Cardiac fibroblast (primary cell): Measurements from ENCODE around the gene LAP3.

ENCODE experiments used
- DNase-seq, 2 donors: peaks; one replicate each; pipeline versions ENCODE4 v3.0.0 to v3.0.0-alpha.2; 2010; ENCODE audit warnings: low read depth in 2 of 2
- H3K4me3 ChIP-seq, 2 donors: replicated peaks in 1 of 2; 1 replicate in 1 of 2; 2 replicates in 1 of 2; pipeline ENCODE4 v1.5.1; 2011; ENCODE audit warnings: low read depth in 2 of 2, low read length in 2 of 2, mild to moderate bottlenecking in 2 of 2, moderate library complexity in 1 of 2
- TF ChIP-seq, protein P1 (sequence below): IDR thresholded peaks from one replicate; pipeline ENCODE4 v1.5.1; 2011; ENCODE audit warnings: low read depth, mild to moderate bottlenecking, low read length, inconsistent platforms

Gene LAP3

DNA sequence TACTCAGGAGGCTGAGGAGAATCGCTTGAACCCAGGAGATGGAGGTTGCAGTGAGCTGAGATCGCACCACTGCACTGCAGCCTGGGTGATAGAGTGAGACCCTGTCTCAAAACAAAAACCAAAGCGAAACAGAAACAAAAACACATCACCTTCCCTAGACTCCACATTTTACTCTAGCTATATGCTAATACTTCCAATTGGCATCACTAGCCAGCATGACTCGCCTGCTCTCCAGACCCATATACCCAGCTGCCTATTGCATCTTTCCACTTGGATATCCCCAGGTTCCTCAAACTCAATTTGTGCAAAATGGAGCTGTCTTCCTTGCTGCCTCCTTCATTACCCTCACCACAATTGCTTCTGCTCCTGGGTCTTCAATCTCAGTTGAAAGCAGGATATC is 22.4 kb upstream of the LAP3 start:
- TF ChIP-seq, protein P1, sequence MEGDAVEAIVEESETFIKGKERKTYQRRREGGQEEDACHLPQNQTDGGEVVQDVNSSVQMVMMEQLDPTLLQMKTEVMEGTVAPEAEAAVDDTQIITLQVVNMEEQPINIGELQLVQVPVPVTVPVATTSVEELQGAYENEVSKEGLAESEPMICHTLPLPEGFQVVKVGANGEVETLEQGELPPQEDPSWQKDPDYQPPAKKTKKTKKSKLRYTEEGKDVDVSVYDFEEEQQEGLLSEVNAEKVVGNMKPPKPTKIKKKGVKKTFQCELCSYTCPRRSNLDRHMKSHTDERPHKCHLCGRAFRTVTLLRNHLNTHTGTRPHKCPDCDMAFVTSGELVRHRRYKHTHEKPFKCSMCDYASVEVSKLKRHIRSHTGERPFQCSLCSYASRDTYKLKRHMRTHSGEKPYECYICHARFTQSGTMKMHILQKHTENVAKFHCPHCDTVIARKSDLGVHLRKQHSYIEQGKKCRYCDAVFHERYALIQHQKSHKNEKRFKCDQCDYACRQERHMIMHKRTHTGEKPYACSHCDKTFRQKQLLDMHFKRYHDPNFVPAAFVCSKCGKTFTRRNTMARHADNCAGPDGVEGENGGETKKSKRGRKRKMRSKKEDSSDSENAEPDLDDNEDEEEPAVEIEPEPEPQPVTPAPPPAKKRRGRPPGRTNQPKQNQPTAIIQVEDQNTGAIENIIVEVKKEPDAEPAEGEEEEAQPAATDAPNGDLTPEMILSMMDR = no peak
- no peak overlapping the region for H3K4me3 ChIP-seq
- DNase-seq = no peak

DNA sequence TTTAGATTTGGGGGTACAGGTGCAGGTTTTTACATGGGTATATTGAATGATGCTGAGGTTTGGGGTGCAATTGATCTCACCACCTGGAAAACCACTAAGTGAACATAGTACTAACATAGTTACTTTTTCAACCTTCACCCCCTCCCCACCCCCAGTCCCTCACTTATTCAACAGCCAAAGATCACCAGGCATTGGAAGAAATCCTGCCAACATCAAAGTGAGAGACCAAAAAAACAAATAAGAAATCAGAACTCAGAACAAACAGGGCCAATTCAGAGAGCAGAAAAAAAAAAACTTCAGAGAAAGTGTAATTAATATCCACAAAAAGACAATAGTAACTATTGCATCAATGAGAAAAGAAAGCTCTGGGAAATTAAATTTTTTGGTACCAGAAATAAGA is 20.5 kb upstream of the LAP3 start:
- DNase-seq = no peak
- no peak overlapping the region for H3K4me3 ChIP-seq
- TF ChIP-seq, protein P1 = no peak

DNA sequence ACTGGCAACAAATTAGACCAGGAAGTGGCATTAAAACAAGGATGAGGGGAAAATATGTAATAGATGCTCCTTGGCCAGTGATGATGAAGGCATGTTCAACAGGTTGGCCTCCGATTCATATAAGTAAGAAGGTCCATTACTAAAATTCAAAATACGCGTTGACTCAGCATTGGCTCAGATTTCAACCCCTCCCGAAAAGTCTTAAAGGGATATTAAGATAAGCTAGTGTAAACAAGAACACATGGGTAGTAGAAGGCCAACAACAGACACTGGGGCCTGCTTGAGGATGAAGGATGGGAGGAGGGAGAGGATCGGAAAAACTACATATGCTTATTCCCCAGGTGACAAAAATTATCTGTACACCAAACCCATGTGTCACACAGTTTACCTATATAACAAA is 19.1 kb upstream of the LAP3 start:
- DNase-seq = peak in 1 of 2 donors; percentile 18
- TF ChIP-seq, protein P1 = no peak
- H3K4me3 ChIP-seq = no peak overlapping the region

DNA sequence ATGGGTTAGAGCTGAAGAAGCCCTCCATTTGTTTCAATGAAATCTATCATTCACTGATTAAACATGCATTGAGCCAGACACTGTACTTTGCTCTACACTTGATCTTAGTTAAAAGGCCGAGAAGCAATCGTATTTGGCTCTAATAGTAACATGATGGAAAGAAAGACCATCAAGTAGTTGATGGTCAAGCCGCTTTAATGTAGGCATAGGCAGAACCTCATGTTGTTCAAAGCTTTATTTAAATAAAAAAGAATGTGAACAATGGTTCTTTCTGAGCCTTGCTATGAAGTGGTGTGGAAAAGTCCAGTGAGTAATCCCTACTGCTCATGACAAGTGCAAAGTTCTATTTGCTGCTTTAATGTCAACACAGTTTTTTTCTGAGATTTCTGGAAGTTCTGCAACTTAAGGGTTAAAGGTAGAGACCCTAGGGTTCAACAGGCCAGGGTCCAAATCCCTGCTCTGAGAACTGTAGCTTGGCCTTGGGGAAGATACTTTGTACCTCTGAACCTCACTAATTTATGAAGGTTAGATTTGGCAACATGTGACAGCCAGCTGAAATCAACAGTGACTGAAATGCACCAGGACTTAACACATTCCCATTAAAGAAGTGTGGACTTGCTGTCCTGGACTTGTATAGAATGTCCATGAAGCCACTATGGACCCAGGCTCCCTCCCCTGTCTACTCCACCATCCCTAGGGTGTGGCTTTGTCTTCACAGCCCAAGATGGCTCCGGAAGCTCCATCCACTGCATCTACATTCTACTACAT is 17.9 kb upstream of the LAP3 start:
- H3K4me3 ChIP-seq = no peak overlapping the region
- TF ChIP-seq, protein P1 = no peak
- no peak for DNase-seq

DNA sequence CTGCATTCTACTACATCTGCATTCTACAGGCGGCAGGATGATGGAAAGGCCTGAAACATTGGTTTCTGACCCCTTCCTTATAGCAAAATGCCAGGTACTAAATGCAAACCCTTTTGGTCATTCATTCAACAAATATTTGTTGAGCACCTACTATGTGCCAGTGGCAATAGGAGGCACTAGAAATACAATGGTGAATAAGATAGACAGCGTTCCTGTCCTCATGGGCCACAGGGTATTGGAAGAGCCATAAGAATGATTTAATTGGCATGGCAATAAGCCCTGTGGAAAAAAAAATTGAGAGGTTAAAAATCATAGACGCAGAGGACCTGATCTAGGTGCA is 17.3 kb upstream of the LAP3 start:
- DNase-seq = no peak
- H3K4me3 ChIP-seq = no peak overlapping the region
- TF ChIP-seq, protein P1 = no peak

DNA sequence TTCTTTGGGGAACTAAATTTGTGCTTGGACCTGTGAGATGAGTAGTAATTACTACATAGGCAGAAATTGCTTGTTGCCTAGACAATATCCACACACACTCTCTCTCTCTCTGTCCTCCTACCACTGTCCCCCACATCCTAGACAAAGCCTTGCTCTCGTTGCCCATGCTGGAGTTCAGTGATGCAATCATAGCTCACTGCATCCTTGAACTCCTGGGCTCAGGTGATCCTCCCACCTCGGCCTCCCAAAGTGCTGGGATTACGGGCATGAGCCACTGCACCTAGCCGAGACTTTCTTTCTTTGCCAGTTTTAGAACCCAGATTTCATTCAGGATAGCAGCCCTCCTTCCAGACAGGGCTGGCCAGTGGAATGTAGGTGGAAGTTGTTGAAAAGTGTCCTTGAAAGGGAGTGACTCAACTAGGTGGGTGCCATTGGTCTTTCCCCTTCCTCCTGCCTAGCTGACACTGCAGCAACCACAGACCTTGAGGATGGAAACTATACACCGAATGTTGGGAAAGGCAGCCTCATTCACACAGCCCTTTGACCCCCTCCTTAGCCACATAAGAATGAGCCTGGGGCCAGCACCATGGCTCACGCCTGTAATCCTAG is 16.8 kb upstream of the LAP3 start:
- no peak overlapping the region for H3K4me3 ChIP-seq
- TF ChIP-seq, protein P1 = no peak
- no peak for DNase-seq
